ENCODE measurements around the gene RNF222. TPM values are rescaled to one million over a fixed set of nuclear protein-coding genes. Genes with fewer than 3 reads are reported as not detected.

Gene RNF222
- polyA plus RNA-seq, 2 of the 4 experiments (the other 2 are of a cell fraction): not detected

- 98% methylated on average over 2 of the region's 2 CpGs for WGBS (ENCODE audit: missing lambda C conversion rate)
- TF ChIP-seq RAD21 (conservative IDR thresholded peaks at IDR 0.05 in 1 of 2, IDR thresholded peaks at IDR 0.05 in 1 of 2) (no peak), HOXB5 (CRISPR knock-in tag; IDR thresholded peaks at IDR 0.05) (no peak), EP300 (IDR thresholded peaks at IDR 0.05) (no peak), MYC (IDR thresholded peaks at IDR 0.05; ENCODE audit: borderline replicate concordance, low read length) (no peak), ESRRA (IDR thresholded peaks at IDR 0.05; ENCODE audit: borderline replicate concordance, low read length) (no peak), JUNB (IDR thresholded peaks at IDR 0.05) (no peak), MAFK (IDR thresholded peaks at IDR 0.05; ENCODE audit: partially characterized antibody) (no peak), CEBPB (IDR thresholded peaks at IDR 0.05) (no peak)
- no peak for ATAC-seq
These were observed 44.7 kb upstream of the RNF222 start for GRCh38 chr17:8442310-8442709.

GRCh38 chr17:8441690-8442089 lies 44.1 kb upstream of the RNF222 start:
- H3K4me1 ChIP-seq: peaks cover 10% of the 10 kb centered on the region; the same call in 2 of the 3 replicates
- WGBS (ENCODE audit: missing lambda C conversion rate): 91% methylated on average over 2 of the region's 2 CpGs
- no peak overlapping the region for H3K27ac ChIP-seq
- TF ChIP-seq HOXB13 (CRISPR knock-in tag; IDR thresholded peaks at IDR 0.05; ENCODE audit: low read depth) (no peak), ATOH8 (CRISPR knock-in tag; IDR thresholded peaks at IDR 0.05; ENCODE audit: low read depth) (no peak), NPAS2 (CRISPR knock-in tag; IDR thresholded peaks at IDR 0.05; ENCODE audit: borderline replicate concordance) (no peak), POLR2AphosphoS2 (conservative IDR thresholded peaks at IDR 0.05; ENCODE audit: low read length) (no peak), CEBPB (IDR thresholded peaks at IDR 0.05) (no peak), EP300 (IDR thresholded peaks at IDR 0.05) (no peak), RFX5 (IDR thresholded peaks at IDR 0.05) (no peak), CBX8 (IDR thresholded peaks at IDR 0.05) (no peak), MAFK (IDR thresholded peaks at IDR 0.05; ENCODE audit: partially characterized antibody) (no peak), MYC (IDR thresholded peaks at IDR 0.05; ENCODE audit: borderline replicate concordance, low read length) (no peak), EHF (CRISPR knock-in tag; IDR thresholded peaks at IDR 0.05) (no peak), CHD2 (IDR thresholded peaks at IDR 0.05; ENCODE audit: low read length, partially characterized antibody) (no peak), TFCP2L1 (CRISPR knock-in tag; IDR thresholded peaks at IDR 0.05) (no peak)
- TF ChIP-seq, protein P1, sequence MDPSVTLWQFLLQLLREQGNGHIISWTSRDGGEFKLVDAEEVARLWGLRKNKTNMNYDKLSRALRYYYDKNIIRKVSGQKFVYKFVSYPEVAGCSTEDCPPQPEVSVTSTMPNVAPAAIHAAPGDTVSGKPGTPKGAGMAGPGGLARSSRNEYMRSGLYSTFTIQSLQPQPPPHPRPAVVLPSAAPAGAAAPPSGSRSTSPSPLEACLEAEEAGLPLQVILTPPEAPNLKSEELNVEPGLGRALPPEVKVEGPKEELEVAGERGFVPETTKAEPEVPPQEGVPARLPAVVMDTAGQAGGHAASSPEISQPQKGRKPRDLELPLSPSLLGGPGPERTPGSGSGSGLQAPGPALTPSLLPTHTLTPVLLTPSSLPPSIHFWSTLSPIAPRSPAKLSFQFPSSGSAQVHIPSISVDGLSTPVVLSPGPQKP (IDR thresholded peaks at IDR 0.05; ENCODE audit: low read depth, low read length): no peak
- TF ChIP-seq, protein P2, sequence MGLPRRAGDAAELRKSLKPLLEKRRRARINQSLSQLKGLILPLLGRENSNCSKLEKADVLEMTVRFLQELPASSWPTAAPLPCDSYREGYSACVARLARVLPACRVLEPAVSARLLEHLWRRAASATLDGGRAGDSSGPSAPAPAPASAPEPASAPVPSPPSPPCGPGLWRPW (IDR thresholded peaks at IDR 0.05): no peak
- no peak overlapping the region for H3K4me2 ChIP-seq
- no peak for DNase-seq (ENCODE audit: low read depth in 1 of 2, low spot score in 1 of 2)
- peak in 1 of 2 experiments; percentile 22; a peak in 2 of 6 replicates for ATAC-seq
- CTCF ChIA-PET: interaction anchor here (0.6 to 1.2 kb wide), 2 partner anchors 65 to 305 kb away, joined by 3 to 4 read pairs; no protein-coding TSS in a partner anchor
- H3K4me3 ChIP-seq: no peak overlapping the region
- no peaks in the 10 kb centered on the region for H3K9me3 ChIP-seq
- FAIRE-seq: no peak
- POLR2A ChIA-PET: no interaction called here

More at GRCh38 chr17:8442310-8442709, 44.7 kb upstream of the RNF222 start:
- H3K27ac ChIP-seq: no peak overlapping the region
- ChIA-PET CTCF (interaction anchor here (1.6 kb wide), 1 partner anchor 23 kb away, joined by 3 read pairs; no protein-coding TSS in a partner anchor), POLR2A (no interaction called here)
- DNase-seq (ENCODE audit: low read depth in 1 of 2, low spot score in 1 of 2) (no peak), FAIRE-seq (no peak)
- H3K4me1 ChIP-seq: peaks cover 4% of the 10 kb centered on the region; the same call in 2 of the 3 replicates
- H3K4me2 ChIP-seq: no peak overlapping the region
- H3K4me3 ChIP-seq: no peak overlapping the region
- no peaks in the 10 kb centered on the region for H3K9me3 ChIP-seq

- H3K4me3 ChIP-seq: no peak overlapping the region
- FAIRE-seq: no peak
- H3K4me2 ChIP-seq: no peak overlapping the region
- ChIA-PET CTCF (interaction anchor here (1.5 to 1.7 kb wide), 3 partner anchors 19 to 57 kb away, joined by 3 to 4 read pairs (median 3); partner anchors contain the start of gene RPL26), POLR2A (no interaction called here)
- no peak for ATAC-seq
- peaks cover 10% of the 10 kb centered on the region; the same call in 2 of the 3 replicates for H3K4me1 ChIP-seq
- H3K9me3 ChIP-seq: no peaks in the 10 kb centered on the region
- H3K27ac ChIP-seq: no peak overlapping the region
- WGBS (ENCODE audit: missing lambda C conversion rate): 98% methylated on average over 3 of the region's 3 CpGs
- DNase-seq (ENCODE audit: low read depth in 1 of 2, low spot score in 1 of 2): no peak
- TF ChIP-seq CBX8 (IDR thresholded peaks at IDR 0.05) (no peak), HDAC2 (IDR thresholded peaks at IDR 0.05) (no peak), MAFK (IDR thresholded peaks at IDR 0.05; ENCODE audit: partially characterized antibody) (no peak), RFX5 (IDR thresholded peaks at IDR 0.05) (no peak)
These were observed 42.1 kb upstream of the RNF222 start for GRCh38 chr17:8439681-8440080.
